ACC112 (cell line): ENCODE results near the gene TRAPPC3.
"Not testable (repeated sequence)": the region's sequence is repeated elsewhere in the genome, so short reads cannot be mapped to it uniquely, and the experiment has no call there.

Experiments used
- H2AFZ ChIP-seq: fragments of 200-600 bp; sonication (generic); one replicate; pipeline ENCODE4 v1.6.0; 2017; ENCODE audit warnings: antibody characterized with exemption, low read length; ENCODE audit not compliant: unreplicated experiment
- H3K27ac ChIP-seq: fragments of 200-600 bp; sonication (generic); 2 replicates; pipeline ENCODE4 v1.5.1; 2014; ENCODE audit warnings: low read depth, mild to moderate bottlenecking, antibody characterized with exemption, low read length, moderate library complexity
- H3K27me3 ChIP-seq: fragments of 200-600 bp; sonication (generic); 2 replicates; pipeline ENCODE4 v1.6.1; 2014; ENCODE audit warnings: mild to moderate bottlenecking, antibody characterized with exemption, low read length, moderate library complexity, mixed read lengths; ENCODE audit not compliant: insufficient read depth
- H3K36me3 ChIP-seq: fragments of 200-600 bp; sonication (generic); 2 replicates; pipeline ENCODE4 v1.6.1; 2016; ENCODE audit warnings: mild to moderate bottlenecking, antibody characterized with exemption, low read length, moderate library complexity, mixed read lengths; ENCODE audit not compliant: insufficient read depth
- H3K4me1 ChIP-seq: fragments of 200-600 bp; sonication (generic); one replicate; pipeline ENCODE4 v1.6.1; 2016; ENCODE audit warnings: low read length, mixed read lengths; ENCODE audit not compliant: insufficient read depth, unreplicated experiment, control insufficient read depth
- H3K4me3 ChIP-seq: fragments of 200-600 bp; sonication (generic); 2 replicates; pipeline ENCODE4 v1.5.1; 2014; ENCODE audit warnings: mild to moderate bottlenecking, low read depth, low read length
- H3K79me2 ChIP-seq: fragments of 200-600 bp; sonication (generic); one replicate; pipeline ENCODE4 v1.6.0; 2016; ENCODE audit warnings: low read length; ENCODE audit not compliant: control insufficient read depth, unreplicated experiment, insufficient read depth

Gene TRAPPC3

DNA sequence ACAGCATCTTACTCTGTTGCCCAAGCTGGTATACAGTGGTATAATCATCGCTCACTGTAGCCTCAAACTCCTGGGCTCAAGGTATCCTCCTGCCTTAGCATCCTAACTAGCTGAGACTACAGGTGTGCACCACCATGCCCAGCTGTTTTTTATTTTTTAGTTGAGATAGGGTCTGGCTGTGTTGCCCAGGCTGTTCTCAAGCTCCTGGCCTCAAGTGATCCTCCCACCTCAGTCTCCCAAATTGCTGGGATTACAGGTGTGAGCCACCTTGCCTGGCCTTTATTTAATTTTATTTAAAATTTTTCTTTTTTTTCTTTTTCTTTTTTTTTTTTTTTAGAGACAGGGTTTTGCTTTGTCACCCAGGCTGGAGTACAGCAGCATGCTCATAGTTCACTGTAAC is 15.9 kb upstream of the TRAPPC3 start:
- Histone ChIP-seq H3K36me3 (0 out of 2 replicates have a peak, but pooled peaks cover 3% of the 10 kb centered on the region), H3K79me2 (peaks cover 96% of the 10 kb centered on the region), H2AFZ (no peak overlapping the region), H3K4me1 (peaks cover 56% of the 10 kb centered on the region), H3K27me3 (no peaks in the 10 kb centered on the region), H3K27ac (peak overlapping the region; percentile 86; the same call in 1 of the 2 replicates), H3K4me3 (no peak overlapping the region)

DNA sequence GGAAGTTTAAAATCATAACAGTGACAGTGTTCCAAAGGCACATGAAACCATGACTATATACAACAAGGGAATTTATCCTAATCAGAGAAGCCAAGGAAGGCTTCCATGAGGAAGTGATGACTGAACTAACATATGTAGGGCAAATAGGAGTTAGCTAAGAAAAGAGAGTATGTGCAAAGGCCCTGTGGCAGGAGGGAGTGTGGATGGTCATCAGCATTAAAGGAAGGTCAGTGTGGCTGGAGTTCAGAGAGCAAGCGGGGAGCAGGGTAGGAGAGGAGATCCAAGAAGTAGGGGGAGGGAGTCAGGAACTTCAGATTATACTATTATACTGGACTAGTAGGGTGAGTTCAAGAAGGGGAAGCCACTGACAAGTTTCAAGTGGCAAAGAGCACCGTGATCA is 15.1 kb upstream of the TRAPPC3 start:
- Histone ChIP-seq H3K36me3 (no peaks in the 10 kb centered on the region), H3K4me1 (peaks cover 64% of the 10 kb centered on the region), H2AFZ (no peak overlapping the region), H3K27ac (no peak overlapping the region; the same call in 1 of the 2 replicates), H3K4me3 (no peak overlapping the region), H3K79me2 (peaks cover 97% of the 10 kb centered on the region), H3K27me3 (no peaks in the 10 kb centered on the region)

DNA sequence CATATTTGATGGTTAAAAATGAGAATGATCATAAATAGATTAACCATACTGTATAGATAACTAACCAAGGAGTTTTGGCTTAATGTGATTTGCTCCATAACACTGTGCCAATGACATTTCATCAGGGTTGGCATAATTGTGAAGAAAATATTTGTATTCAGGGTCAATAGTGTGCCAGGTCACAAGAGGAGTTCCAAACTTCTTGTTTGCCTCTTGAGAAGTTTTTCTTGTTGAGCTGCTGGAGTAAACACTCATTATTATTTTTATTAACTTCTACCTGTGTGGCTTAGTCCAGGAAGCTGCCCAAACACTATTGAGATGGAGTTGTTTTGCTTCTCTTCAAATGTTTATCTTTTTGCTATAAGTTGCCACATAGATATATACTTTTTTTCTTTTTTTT is 14.1 kb upstream of the TRAPPC3 start:
- peaks cover 70% of the 10 kb centered on the region for H3K4me1 ChIP-seq
- no peak overlapping the region for H2AFZ ChIP-seq
- no peaks in the 10 kb centered on the region for H3K36me3 ChIP-seq
- H3K27ac ChIP-seq = no peak overlapping the region
- no peak overlapping the region for H3K4me3 ChIP-seq
- peaks cover 96% of the 10 kb centered on the region for H3K79me2 ChIP-seq
- H3K27me3 ChIP-seq = no peaks in the 10 kb centered on the region

DNA sequence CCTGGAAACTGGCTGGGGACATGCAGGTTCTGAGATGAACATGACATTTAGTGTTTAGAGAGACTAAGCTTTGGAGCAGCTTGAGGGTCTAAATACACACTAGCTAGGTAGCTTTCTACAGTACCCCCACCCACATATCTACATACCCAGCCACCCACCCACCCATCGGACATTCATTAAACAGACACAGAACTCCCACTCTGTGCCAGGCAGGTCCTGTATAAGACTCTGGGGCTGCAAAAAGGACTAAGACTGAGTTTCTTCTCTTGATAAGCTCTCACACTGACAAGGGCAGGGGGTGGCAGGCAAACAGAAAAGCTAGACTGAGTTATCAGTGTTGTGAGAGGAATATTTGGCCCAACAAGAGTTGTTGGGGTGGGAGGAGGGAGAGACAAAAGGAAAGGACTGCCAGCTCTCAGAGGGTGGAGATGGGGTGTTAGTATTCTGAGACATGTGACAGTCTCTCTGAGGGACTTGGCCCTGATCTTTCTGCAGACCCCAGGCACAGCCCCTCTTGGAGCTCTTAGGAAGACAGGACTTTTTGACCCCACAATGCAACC is 13.5 kb upstream of the TRAPPC3 start:
- Histone ChIP-seq H3K4me3 (no peak overlapping the region), H3K4me1 (peaks cover 77% of the 10 kb centered on the region), H3K27ac (peak overlapping the region; percentile 79), H3K79me2 (peaks cover 96% of the 10 kb centered on the region), H2AFZ (no peak overlapping the region), H3K36me3 (no peaks in the 10 kb centered on the region), H3K27me3 (no peaks in the 10 kb centered on the region)

DNA sequence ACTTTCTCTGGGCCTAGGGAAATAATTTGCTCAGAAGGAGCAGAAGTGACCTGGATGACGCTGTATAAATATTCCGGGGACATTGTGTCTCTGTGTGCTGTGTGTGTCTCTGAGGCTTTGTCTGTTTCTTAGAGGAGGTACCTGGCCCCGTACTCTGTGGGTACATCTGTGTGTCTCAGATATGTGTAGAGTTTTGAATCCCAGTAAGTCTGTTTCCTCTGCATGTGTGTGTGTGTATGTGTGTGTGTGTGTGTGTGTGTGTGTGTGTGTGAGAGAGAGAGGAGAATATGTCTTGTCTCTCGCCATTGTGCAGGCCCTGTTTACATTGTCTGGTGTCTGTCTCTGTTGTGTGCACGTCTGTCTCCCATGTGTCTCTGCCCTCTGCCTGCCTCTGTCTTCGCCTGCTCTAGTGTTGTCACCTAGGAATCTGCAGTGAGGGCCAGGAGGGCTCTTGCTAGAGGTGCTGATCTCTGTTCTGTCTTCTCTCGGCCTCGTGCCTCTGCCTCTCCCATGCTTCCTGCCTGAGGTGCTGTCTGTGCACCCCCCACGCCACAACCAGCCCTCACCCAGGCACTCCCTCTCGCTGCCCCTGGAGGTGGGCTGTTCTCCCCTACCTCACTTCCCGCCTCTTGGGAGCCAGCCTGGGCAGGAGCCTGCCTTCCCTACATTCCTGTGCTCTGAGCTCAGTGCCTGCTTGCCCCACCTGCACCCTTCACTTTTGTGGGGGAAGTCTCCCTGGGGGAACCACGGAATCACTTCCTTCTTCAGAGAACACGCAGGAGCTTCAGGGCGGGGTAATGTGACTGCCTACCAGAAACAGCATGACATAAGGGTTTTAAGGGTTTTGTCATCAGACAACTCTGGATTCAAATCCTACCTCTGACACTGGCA is 12.6 kb upstream of the TRAPPC3 start:
- peaks cover 96% of the 10 kb centered on the region for H3K79me2 ChIP-seq
- H3K27me3 ChIP-seq = no peaks in the 10 kb centered on the region
- H3K4me3 ChIP-seq = peak overlapping the region; percentile 68
- no peaks in the 10 kb centered on the region for H3K36me3 ChIP-seq
- H3K27ac ChIP-seq = peak overlapping the region; percentile 79
- peaks cover 68% of the 10 kb centered on the region for H3K4me1 ChIP-seq
- H2AFZ ChIP-seq = no peak overlapping the region

DNA sequence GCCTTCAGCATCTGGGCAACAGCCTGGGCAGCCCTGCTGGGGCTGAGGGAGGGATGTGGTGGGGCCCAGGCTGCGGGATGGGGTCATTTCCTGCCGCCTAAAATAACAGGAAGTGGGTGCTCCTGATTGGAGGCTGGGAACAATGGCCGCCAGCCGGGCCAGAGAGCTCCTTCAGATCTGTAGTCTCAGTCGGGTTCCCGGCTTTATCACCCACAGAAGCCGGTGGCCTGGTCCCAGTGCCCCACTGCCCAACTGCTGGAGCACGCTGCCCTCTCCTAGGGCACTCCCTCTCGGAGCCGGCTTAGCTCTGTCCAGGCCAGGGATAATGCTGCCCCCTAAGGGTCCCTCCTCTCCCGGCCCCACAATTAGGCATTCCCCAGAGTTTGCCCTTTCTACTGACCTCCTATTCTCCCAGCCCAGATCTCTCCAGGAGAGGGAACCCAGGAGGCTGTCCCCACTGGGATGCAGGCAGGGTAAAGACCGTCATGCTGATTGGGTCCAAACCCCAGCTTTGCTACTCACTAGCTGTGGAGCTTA is 11.7 kb upstream of the TRAPPC3 start:
- H3K36me3 ChIP-seq = no peaks in the 10 kb centered on the region
- H2AFZ ChIP-seq = peak overlapping the region; percentile 29
- H3K27me3 ChIP-seq = no peaks in the 10 kb centered on the region
- H3K27ac ChIP-seq = peak overlapping the region; percentile 79
- peaks cover 61% of the 10 kb centered on the region for H3K4me1 ChIP-seq
- H3K79me2 ChIP-seq = peaks cover 96% of the 10 kb centered on the region
- H3K4me3 ChIP-seq = peak overlapping the region; percentile 68

DNA sequence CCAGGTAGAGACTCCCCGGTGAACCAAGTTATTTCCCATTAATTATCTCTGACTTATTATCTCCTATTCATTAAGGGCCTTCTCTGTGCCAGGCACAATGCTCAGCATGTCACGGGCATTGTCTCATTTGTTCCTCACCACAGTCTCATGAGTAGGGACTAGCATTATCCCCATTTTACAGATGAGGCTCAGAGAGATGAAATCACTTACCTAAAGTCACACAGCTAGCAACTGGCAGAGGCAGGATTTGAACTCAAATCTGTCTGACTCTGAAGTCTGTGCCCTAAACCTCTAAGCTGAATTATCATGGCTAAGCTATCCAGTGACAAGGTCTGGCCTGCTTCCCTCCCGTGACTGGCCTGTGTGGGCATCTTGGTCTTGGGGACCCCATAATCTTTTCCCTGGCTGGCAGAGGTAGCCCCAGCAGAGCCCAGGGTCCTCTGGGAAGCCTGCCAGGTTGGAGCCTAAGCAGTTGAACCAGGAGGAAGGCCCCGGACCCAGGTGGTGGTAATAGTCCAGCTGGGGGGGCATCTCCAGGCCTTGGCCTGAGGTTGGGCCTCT is 11.2 kb upstream of the TRAPPC3 start:
- Histone ChIP-seq H3K27ac (peak overlapping the region; percentile 79), H3K27me3 (no peaks in the 10 kb centered on the region), H3K36me3 (no peaks in the 10 kb centered on the region), H2AFZ (no peak overlapping the region), H3K4me3 (peak overlapping the region; percentile 68), H3K79me2 (peaks cover 92% of the 10 kb centered on the region), H3K4me1 (peaks cover 58% of the 10 kb centered on the region)

DNA sequence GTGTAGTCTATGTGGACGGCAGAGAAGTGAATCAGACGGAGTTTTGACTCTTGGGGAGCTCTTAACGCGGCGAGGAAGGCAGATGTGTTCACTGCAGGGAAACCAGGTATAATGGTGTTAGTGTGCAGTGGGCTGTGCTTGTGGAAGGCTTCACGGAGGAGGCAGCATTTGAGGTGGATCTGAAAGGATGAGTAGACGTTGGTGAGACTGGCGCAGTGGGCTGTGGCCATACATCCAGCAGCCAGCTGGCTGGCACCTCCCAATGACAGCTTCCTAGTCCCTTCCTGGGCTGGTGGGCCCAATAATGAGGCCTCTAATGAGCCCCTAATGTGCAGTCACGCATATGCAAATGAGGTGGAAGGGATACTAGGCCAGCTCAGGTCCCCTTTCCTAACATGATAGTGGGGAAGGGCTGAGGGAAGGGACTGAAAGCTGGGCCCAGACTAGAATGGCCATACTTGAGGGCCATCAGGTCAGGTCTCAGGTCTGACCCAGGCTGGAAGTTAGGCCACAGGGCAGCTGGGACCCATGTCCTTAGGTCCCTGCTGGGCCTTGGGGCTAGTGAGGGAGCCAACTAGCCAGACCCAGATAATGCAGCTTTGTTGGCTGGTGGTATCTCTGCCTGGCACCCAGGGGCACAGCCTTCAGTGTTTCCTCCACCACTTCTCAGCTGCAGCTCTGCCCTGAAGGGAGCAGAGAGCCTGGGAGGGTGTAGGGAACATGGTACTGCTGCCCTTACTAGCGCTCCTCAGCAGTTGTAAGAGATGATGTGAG is 10.5 kb upstream of the TRAPPC3 start:
- no peaks in the 10 kb centered on the region for H3K27me3 ChIP-seq
- H3K4me3 ChIP-seq = peak overlapping the region; percentile 68; the same call in 1 of the 2 replicates
- no peak overlapping the region for H2AFZ ChIP-seq
- H3K4me1 ChIP-seq = peaks cover 60% of the 10 kb centered on the region
- no peaks in the 10 kb centered on the region for H3K36me3 ChIP-seq
- H3K79me2 ChIP-seq = peaks cover 92% of the 10 kb centered on the region
- peak overlapping the region; percentile 79 for H3K27ac ChIP-seq

DNA sequence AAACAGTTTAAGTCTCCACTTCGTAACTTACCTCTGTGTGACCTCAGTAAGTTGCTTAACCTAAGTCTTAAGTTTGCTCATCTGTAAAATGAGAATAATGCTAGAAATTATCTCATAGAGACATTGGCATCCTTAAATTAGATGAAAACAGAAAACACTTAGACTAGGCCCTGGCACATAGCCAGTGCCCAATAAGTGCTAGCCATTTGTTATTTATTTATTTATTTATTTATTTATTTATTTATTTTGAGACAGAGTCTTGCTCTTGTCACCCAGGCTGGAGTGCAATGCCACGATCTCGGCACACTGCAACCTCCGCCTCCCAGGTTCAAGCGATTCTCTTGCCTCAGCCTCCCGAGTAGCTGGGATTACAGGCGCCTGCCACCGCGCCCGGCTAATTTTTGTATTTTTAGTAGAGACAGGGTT is 9.6 kb upstream of the TRAPPC3 start:
- Histone ChIP-seq H3K4me3 (peak overlapping the region; percentile 99), H3K4me1 (peaks cover 63% of the 10 kb centered on the region), H3K79me2 (peaks cover 83% of the 10 kb centered on the region)

More for the DNA sequence above, 9.6 kb upstream of the TRAPPC3 start:
- H3K36me3 ChIP-seq, H3K27me3 ChIP-seq, H2AFZ ChIP-seq: not testable (repeated sequence)
- H3K27ac ChIP-seq = peak overlapping the region; percentile 9; the same call in 1 of the 2 replicates
